PC-3 (cell line): ENCODE results near the gene REELD1.

Source experiments
- CTCF ChIP-seq: fragments of 300-600 bp; sonication (generic); conservative IDR thresholded peaks from 2 replicates; pipeline ENCODE4 v1.5.1; 2017; ENCODE audit warnings: antibody characterized with exemption, low read depth, mild to moderate bottlenecking, low read length
- EZH2 ChIP-seq: fragments of 300-600 bp; sonication (generic); IDR thresholded peaks from one replicate; pipeline ENCODE4 v1.6.1; 2017; ENCODE audit warnings: antibody characterized with exemption, mild to moderate bottlenecking, low read length; ENCODE audit not compliant: unreplicated experiment

- no peak for TF ChIP-seq CTCF
- no peak for TF ChIP-seq EZH2
Observed at GRCh38 chr4:146229406-146229805, 15.1 kb downstream of the REELD1 start.
